Neural cell (in vitro differentiated cells): ENCODE data around the gene SLIT3. TPM values are rescaled to one million over a fixed set of nuclear protein-coding genes. Genes with fewer than 3 reads are reported as not detected.

ENCODE experiments used
- H2AFZ ChIP-seq: fragments of 200-600, 300-800 bp; sonication (generic), shearing (Covaris generic); 2 replicates; pipeline ENCODE4 v1.6.0; 2014; ENCODE audit warnings: low read depth, mild to moderate bottlenecking, antibody characterized with exemption, low read length, moderate library complexity
- H3F3A ChIP-seq: fragments of 200-600 bp; shearing (Covaris generic); 2 replicates; pipeline ENCODE4 v1.6.1; 2016; ENCODE audit warnings: mild to moderate bottlenecking, moderate library complexity, mixed read lengths, antibody characterized with exemption, low read length; ENCODE audit not compliant: insufficient read depth, poor library complexity, severe bottlenecking
- H3K27ac ChIP-seq: fragments of 200-600, 300-800 bp; sonication (generic), shearing (Covaris generic); 2 replicates; pipeline ENCODE4 v1.5.1; 2014; ENCODE audit warnings: mild to moderate bottlenecking, low read length, moderate library complexity
- H3K27me3 ChIP-seq: fragments of 300-800, 200-600 bp; sonication (generic), shearing (Covaris generic); 2 replicates; pipeline ENCODE4 v1.6.0; 2014; ENCODE audit warnings: mild to moderate bottlenecking, low read depth, low read length, moderate library complexity; ENCODE audit not compliant: insufficient read depth
- H3K36me3 ChIP-seq: fragments of 300-800, 200-600 bp; sonication (generic), shearing (Covaris generic); 2 replicates; pipeline ENCODE4 v1.5.1; 2014; ENCODE audit warnings: mild to moderate bottlenecking, antibody characterized with exemption, low read length, moderate library complexity; ENCODE audit not compliant: insufficient read depth
- H3K4me2 ChIP-seq: fragments of 300-800, 200-600 bp; sonication (generic), shearing (Covaris generic); 2 replicates; pipeline ENCODE4 v1.6.0; 2014; ENCODE audit warnings: mild to moderate bottlenecking, low read length
- H3K4me3 ChIP-seq: fragments of 300-800, 200-600 bp; sonication (generic), shearing (Covaris generic); 2 replicates; pipeline ENCODE4 v1.5.1; 2014; ENCODE audit warnings: mild to moderate bottlenecking, low read length, moderate library complexity
- H3K79me2 ChIP-seq: fragments of 200-600 bp; shearing (Covaris generic); replicated peaks from 2 replicates; pipeline ENCODE4 v1.6.0; 2014; ENCODE audit warnings: mild to moderate bottlenecking, low read length, moderate library complexity; ENCODE audit not compliant: insufficient read depth
- H3K9ac ChIP-seq: fragments of 300-800, 200-600 bp; sonication (generic), shearing (Covaris generic); 2 replicates; pipeline ENCODE4 v1.6.1; 2016; ENCODE audit warnings: mild to moderate bottlenecking, low read length, mixed read lengths
- H3K9me2 ChIP-seq: fragments of 200-600 bp; shearing (Covaris generic); 2 replicates; pipeline ENCODE4 v1.6.1; 2016; ENCODE audit warnings: mild to moderate bottlenecking, low read length, mixed read lengths; ENCODE audit not compliant: insufficient read depth
- H3K9me3 ChIP-seq: fragments of 200-600, 300-800 bp; sonication (generic), shearing (Covaris generic); 2 replicates; pipeline ENCODE4 v1.6.1; 2016; ENCODE audit warnings: mild to moderate bottlenecking, mixed run types, low read length, moderate library complexity, mixed read lengths
- H4K20me1 ChIP-seq: fragments of 200-600 bp; shearing (Covaris generic); 2 replicates; pipeline ENCODE4 v1.6.1; 2016; ENCODE audit warnings: mild to moderate bottlenecking, mixed run types; ENCODE audit not compliant: insufficient read depth
- CTCF ChIP-seq: fragments of 450-650 bp; IDR thresholded peaks from 2 replicates; pipeline ENCODE4 v1.5.1; 2014; ENCODE audit warnings: antibody characterized with exemption, mild to moderate bottlenecking, moderate library complexity; ENCODE audit not compliant: poor library complexity, severe bottlenecking
- EP300 ChIP-seq: fragments of 450-650 bp; conservative IDR thresholded peaks from 2 replicates; pipeline ENCODE4 v1.6.1; 2014; ENCODE audit warnings: antibody characterized with exemption, mild to moderate bottlenecking, moderate library complexity; ENCODE audit not compliant: poor library complexity, severe bottlenecking
- EZH2 ChIP-seq: fragments of 200-600, 300-800 bp; shearing (Covaris generic), sonication (generic); IDR thresholded peaks from 2 replicates; pipeline ENCODE4 v1.6.1; 2014; ENCODE audit warnings: antibody characterized with exemption, low read length, borderline replicate concordance, mild to moderate bottlenecking; ENCODE audit not compliant: insufficient read depth, poor library complexity, severe bottlenecking
- MXI1 ChIP-seq: fragments of 450-650 bp; conservative IDR thresholded peaks from 2 replicates; pipeline ENCODE4 v1.6.1; 2014; ENCODE audit warnings: antibody characterized with exemption, mild to moderate bottlenecking; ENCODE audit not compliant: poor library complexity, severe bottlenecking
- POLR2AphosphoS5 ChIP-seq: IDR thresholded peaks from 2 replicates; pipeline ENCODE4 v1.6.1; 2012
- RAD21 ChIP-seq: fragments of 450-650 bp; conservative IDR thresholded peaks from 2 replicates; pipeline ENCODE4 v1.6.1; 2014; ENCODE audit warnings: antibody characterized with exemption, mild to moderate bottlenecking, moderate library complexity
- SMC3 ChIP-seq: fragments of 450-650 bp; conservative IDR thresholded peaks from 2 replicates; pipeline ENCODE4 v1.6.1; 2014; ENCODE audit warnings: antibody characterized with exemption, mild to moderate bottlenecking, moderate library complexity; ENCODE audit not compliant: poor library complexity
- TAF1 ChIP-seq: IDR thresholded peaks from 2 replicates; pipeline ENCODE4 v1.6.1; 2012; ENCODE audit warnings: low read depth
- polyA plus RNA-seq: library from polyadenylated mRNA; depleted of rRNA; stranded (reverse); fragments of >200 nt; gene quantifications from 2 replicates; pipeline ENCODE4 v1.2.3, GENCODE V29; 2014
- TF ChIP-seq, protein P1 (sequence below): IDR thresholded peaks from 2 replicates; pipeline ENCODE4 v1.6.1; 2012; ENCODE audit warnings: borderline replicate concordance

Gene SLIT3
- polyA plus RNA-seq, 1 donor from 2014 or later: 1.2 TPM

DNA sequence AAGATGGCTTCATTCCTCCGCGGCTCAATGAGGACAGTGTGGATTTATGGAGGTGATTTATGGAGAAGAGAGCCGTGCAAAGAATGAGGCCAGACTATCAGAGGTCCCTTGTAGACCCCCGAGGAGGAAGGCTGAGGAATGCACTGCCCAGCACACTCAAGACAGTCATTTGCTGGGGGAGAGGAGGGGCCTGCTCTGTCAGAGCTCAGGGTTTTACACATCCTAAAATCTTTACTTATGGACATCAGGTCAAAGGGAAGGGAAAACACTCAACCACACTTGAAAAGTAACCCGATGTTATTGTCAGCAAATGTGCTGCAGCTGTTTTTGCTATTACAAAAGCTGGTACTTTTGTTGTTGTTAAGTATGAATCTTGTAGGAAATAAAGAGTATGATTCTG lies 289.5 kb downstream of the SLIT3 start:
- Histone ChIP-seq H3K4me2 (no peak overlapping the region), H3K9me3 (no peaks in the 10 kb centered on the region), H3K4me3 (no peak overlapping the region), H3K36me3 (no peaks in the 10 kb centered on the region), H3K9ac (no peak overlapping the region), H2AFZ (no peak overlapping the region), H4K20me1 (no peaks in the 10 kb centered on the region), H3K27ac (no peak overlapping the region), H3K27me3 (no peaks in the 10 kb centered on the region), H3F3A (no peaks in the 10 kb centered on the region), H3K79me2 (no peaks in the 10 kb centered on the region), H3K9me2 (no peaks in the 10 kb centered on the region)
- no peak for TF ChIP-seq TAF1
- TF ChIP-seq EP300: no peak
- TF ChIP-seq MXI1: no peak
- no peak for TF ChIP-seq POLR2AphosphoS5
- TF ChIP-seq CTCF: no peak
- no peak for TF ChIP-seq EZH2
- TF ChIP-seq, protein P1, sequence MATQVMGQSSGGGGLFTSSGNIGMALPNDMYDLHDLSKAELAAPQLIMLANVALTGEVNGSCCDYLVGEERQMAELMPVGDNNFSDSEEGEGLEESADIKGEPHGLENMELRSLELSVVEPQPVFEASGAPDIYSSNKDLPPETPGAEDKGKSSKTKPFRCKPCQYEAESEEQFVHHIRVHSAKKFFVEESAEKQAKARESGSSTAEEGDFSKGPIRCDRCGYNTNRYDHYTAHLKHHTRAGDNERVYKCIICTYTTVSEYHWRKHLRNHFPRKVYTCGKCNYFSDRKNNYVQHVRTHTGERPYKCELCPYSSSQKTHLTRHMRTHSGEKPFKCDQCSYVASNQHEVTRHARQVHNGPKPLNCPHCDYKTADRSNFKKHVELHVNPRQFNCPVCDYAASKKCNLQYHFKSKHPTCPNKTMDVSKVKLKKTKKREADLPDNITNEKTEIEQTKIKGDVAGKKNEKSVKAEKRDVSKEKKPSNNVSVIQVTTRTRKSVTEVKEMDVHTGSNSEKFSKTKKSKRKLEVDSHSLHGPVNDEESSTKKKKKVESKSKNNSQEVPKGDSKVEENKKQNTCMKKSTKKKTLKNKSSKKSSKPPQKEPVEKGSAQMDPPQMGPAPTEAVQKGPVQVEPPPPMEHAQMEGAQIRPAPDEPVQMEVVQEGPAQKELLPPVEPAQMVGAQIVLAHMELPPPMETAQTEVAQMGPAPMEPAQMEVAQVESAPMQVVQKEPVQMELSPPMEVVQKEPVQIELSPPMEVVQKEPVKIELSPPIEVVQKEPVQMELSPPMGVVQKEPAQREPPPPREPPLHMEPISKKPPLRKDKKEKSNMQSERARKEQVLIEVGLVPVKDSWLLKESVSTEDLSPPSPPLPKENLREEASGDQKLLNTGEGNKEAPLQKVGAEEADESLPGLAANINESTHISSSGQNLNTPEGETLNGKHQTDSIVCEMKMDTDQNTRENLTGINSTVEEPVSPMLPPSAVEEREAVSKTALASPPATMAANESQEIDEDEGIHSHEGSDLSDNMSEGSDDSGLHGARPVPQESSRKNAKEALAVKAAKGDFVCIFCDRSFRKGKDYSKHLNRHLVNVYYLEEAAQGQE: no peak
- no peak for TF ChIP-seq RAD21
- TF ChIP-seq SMC3: no peak

DNA sequence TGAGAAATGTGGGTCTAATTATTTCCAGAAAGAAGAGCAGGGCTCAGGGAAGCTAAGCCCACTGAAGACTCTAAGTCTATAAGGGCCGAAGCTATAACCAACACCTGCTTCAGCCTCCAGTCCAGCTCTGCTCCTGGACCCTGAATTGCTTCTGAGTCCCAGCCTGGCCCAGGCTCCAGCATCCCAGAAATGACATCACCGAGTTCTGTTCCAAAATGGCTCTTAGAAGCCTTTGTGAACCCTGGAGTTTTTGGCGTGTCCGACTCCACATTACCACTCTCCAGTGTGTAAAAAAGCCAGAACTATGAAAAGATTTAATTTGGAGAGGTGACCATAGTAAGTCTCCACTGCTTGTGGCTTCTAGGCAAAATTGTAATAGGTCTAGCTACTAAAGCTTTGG lies 289.9 kb downstream of the SLIT3 start:
- H3F3A ChIP-seq: no peaks in the 10 kb centered on the region
- H4K20me1 ChIP-seq: no peaks in the 10 kb centered on the region
- H3K79me2 ChIP-seq: no peaks in the 10 kb centered on the region
- H3K9me2 ChIP-seq: no peaks in the 10 kb centered on the region
- no peaks in the 10 kb centered on the region for H3K9me3 ChIP-seq
- H3K4me3 ChIP-seq: no peak overlapping the region
- no peak overlapping the region for H3K27ac ChIP-seq
- no peaks in the 10 kb centered on the region for H3K27me3 ChIP-seq
- no peak overlapping the region for H2AFZ ChIP-seq
- no peak overlapping the region for H3K4me2 ChIP-seq
- TF ChIP-seq POLR2AphosphoS5 (no peak), EP300 (no peak), MXI1 (no peak), CTCF (no peak), EZH2 (no peak), RAD21 (no peak), SMC3 (no peak), TAF1 (no peak)
- TF ChIP-seq, protein P1: no peak
- no peak overlapping the region for H3K9ac ChIP-seq
- H3K36me3 ChIP-seq: no peaks in the 10 kb centered on the region
